Thoracic aorta (tissue), 2 donors: Measurements from ENCODE around the gene HSD17B8. TPM values are rescaled to one million over a fixed set of nuclear protein-coding genes. Genes with fewer than 3 reads are reported as not detected.

Experiments used
- ATAC-seq: fragments of 150-250 bp; one replicate; pipeline ENCODE4 v1.8.0; 2017; ENCODE audit warnings: low read depth; ENCODE audit not compliant: insufficient number of reproducible peaks, low FRiP score
- DNase-seq: peaks from one replicate; pipeline ENCODE4 v3.0.0-alpha.2; 2020; ENCODE audit warnings: low spot score
- H3K27ac ChIP-seq, 2 donors: fragments of 200-600 bp; sonication (generic); 1 replicate in 1 of 2; 2 replicates in 1 of 2; pipeline ENCODE4 v1.5.1; 2016; ENCODE audit warnings: mild to moderate bottlenecking in 2 of 2, moderate library complexity in 2 of 2
- H3K27me3 ChIP-seq: fragments of 200-600 bp; sonication (generic); replicated peaks from 2 replicates; pipeline ENCODE4 v1.6.0; 2016; ENCODE audit warnings: mild to moderate bottlenecking; ENCODE audit not compliant: insufficient read depth
- H3K36me3 ChIP-seq: fragments of 200-600 bp; sonication (generic); one replicate; pipeline ENCODE4 v1.5.1; 2016
- H3K4me1 ChIP-seq, 2 donors: fragments of 200-600 bp; sonication (generic); 1 replicate in 1 of 2; 2 replicates in 1 of 2; pipeline versions ENCODE4 v1.5.1 to v1.6.0; 2016; ENCODE audit warnings: low read depth in 2 of 2, mild to moderate bottlenecking in 1 of 2; ENCODE audit not compliant: control insufficient read depth in 1 of 2
- H3K4me3 ChIP-seq: fragments of 200-600 bp; sonication (generic); 2 replicates; pipeline ENCODE4 v1.5.1; 2016; ENCODE audit warnings: mild to moderate bottlenecking
- H3K9me3 ChIP-seq: fragments of 200-600 bp; sonication (generic); 2 replicates; pipeline ENCODE4 v1.5.1; 2016
- CTCF ChIP-seq: fragments of 200-600 bp; sonication (generic); IDR thresholded peaks from one replicate; pipeline ENCODE4 v1.5.1; 2019; ENCODE audit warnings: antibody characterized with exemption
- total RNA-seq, 2 donors: library from RNA; depleted of rRNA; stranded (reverse); fragments of >200 nt; gene quantifications; one replicate each; pipeline versions ENCODE4 v1.1.0 to v1.2.3, GENCODE V29; 2016

The HSD17B8 gene
- total RNA-seq, 2 donors from 2014 or later: 4.0 to 15.0 TPM

GRCh38 chr6:33197431-33198048 is 6.9 kb upstream of the HSD17B8 start:
- H3K27ac ChIP-seq: no peak overlapping the region
- H3K9me3 ChIP-seq: no peaks in the 10 kb centered on the region
- no peak for ATAC-seq
- no peak overlapping the region for H3K4me3 ChIP-seq
- no peaks in the 10 kb centered on the region for H3K27me3 ChIP-seq
- TF ChIP-seq CTCF: peak; percentile 52
- H3K4me1 ChIP-seq: peaks cover 24 to 43% of the 10 kb centered on the region in 2 donors
- DNase-seq: no peak
- peaks cover 30% of the 10 kb centered on the region for H3K36me3 ChIP-seq

GRCh38 chr6:33198159-33198852 is 6.1 kb upstream of the HSD17B8 start:
- ATAC-seq: no peak
- no peak for TF ChIP-seq CTCF
- no peak for DNase-seq
- Histone ChIP-seq H3K9me3 (no peaks in the 10 kb centered on the region), H3K27ac (no peak overlapping the region), H3K4me3 (no peak overlapping the region), H3K36me3 (peaks cover 37% of the 10 kb centered on the region), H3K4me1 (peaks cover 20 to 38% of the 10 kb centered on the region in 2 donors), H3K27me3 (no peaks in the 10 kb centered on the region)

- peak overlapping the region; percentile 99 for H3K4me3 ChIP-seq
- no peaks in the 10 kb centered on the region for H3K27me3 ChIP-seq
- ATAC-seq (no peak), DNase-seq (no peak)
- H3K36me3 ChIP-seq: peaks cover 42% of the 10 kb centered on the region
- no peak for TF ChIP-seq CTCF
- H3K27ac ChIP-seq: peak overlapping the region; percentile 97 to 99
- no peaks in the 10 kb centered on the region for H3K9me3 ChIP-seq
- H3K4me1 ChIP-seq: peaks cover 22 to 44% of the 10 kb centered on the region in 2 donors
These were observed 5.5 kb upstream of the HSD17B8 start for GRCh38 chr6:33198853-33199436.

- no peak for TF ChIP-seq CTCF
- H3K4me1 ChIP-seq: peaks cover 26 to 48% of the 10 kb centered on the region in 2 donors
- H3K9me3 ChIP-seq: no peaks in the 10 kb centered on the region
- DNase-seq (no peak), ATAC-seq (no peak)
- H3K27ac ChIP-seq: peak overlapping the region; percentile 97 to 99
- H3K27me3 ChIP-seq: no peaks in the 10 kb centered on the region
- peaks cover 38% of the 10 kb centered on the region for H3K36me3 ChIP-seq
- H3K4me3 ChIP-seq: peak overlapping the region; percentile 99
These were observed 4.7 kb upstream of the HSD17B8 start for GRCh38 chr6:33199687-33200218.
